ENCODE results near the gene DDX10.
"Not testable (repeated sequence)": the region's sequence is repeated elsewhere in the genome, so short reads cannot be mapped to it uniquely, and the experiment has no call there.

DDX10 gene

DNA sequence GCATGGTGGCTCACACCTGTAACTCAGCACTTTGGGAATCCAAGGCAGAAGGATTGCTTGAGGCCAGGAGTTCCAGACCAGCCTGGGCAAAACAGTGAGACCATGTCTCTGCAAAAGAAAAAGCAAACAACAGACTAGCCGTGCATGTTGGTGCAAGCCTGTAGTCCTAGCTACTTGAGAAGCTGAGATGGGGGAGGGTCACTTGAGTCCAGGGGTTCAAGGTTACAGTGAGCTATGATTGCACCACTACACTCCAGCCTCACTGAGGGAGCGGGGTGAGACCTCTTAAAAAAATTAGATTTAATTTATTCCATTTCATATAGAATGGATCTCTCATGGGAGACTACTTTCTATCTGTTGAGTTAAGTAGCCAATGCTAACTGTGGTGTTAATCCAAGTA lies 50.4 kb downstream of the DDX10 start:
- DNase-seq (ENCODE audit: low read depth in 2 of 2) = no peak

GRCh38 chr11:108718466-108718865 lies 53.6 kb downstream of the DDX10 start:
- DNase-seq (ENCODE audit: low read depth in 2 of 2) = no peak

DNA sequence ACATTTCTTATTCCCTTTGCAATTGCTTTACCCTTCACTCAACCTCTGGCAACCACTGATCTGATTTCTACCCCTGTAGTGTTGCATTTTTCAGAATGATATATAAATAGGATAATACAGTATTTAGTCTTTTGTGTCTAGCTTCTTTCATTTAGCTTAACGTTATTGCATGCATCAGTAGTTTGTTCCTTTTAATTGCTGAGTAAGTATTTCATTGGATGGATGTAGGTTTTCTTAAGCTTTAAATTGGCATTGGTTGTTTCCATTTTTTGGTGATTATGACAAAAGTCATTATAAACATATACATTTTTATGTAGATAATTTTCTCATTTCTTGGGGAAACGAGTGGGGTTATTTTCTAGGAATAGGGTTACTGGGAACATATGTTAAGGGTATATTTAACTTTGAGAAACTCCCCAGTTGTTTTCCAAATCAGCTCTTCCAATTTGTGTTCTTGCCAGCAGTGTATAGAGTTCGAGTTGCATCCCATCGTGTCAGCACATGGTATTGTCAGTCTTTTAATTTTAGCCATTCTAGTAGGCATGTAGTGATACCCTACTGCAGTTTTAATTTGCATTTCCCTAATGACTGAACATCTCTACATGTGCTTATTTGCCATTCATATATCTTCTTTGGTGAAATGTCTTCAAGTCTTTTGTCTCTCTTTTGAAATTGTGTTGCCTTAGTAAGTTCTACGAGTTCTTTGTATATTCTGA lies 60.3 kb downstream of the DDX10 start:
- DNase-seq (ENCODE audit: low read depth in 2 of 2) = no peak

DNA sequence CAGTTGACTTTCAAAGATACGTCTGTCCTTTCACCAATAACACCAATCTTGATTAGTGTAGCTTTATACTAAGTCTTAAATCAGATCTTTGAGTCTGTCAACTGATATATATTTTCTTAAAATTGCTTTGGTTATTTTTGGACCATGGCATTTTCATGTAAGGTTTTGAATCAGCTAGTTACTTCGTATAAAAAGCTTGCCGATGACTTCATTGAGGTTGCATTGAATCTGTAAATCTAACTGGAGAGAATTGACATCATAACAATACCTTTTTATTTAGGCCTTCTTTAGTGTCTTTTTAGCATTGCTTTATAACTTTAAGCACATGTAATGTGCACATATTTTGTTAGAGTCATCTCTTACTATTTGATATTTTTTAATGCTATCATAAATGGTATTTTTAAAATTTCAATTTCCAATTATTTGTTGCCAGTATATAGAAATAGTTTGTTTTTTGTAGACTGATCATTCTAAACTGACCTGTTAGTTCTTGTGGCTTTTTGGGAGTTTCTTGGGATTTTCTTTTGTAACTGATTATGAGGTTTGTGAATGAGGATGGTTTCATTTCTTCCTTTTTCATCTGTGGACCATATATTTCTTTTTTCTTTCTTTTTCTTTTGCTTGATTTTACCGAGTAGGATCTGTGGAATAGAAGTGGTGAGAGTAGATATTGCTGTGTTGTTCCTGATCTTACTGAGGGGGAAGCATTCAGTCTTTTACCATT lies 61.4 kb downstream of the DDX10 start:
- no peak for DNase-seq (ENCODE audit: low read depth in 2 of 2)

DNA sequence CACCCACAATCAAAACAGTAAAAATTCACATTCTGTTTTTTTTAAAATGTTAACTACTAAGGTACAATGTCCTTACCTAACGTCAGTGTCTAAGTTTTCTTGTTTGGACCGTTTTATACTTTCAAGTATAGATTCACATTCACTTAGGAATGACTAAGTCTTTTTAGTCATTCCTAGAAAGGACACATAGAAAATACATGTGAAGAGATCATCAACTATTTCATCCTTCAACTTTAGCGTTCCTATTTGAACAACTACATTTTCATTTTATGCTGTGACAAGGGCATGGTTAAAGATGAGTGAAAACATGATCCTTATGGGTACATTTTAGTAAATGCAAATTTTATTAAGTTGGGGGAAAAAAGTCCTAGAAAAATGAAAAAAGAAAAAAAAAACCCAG lies 62.8 kb downstream of the DDX10 start:
- DNase-seq (ENCODE audit: low read depth in 2 of 2) = no peak

DNA sequence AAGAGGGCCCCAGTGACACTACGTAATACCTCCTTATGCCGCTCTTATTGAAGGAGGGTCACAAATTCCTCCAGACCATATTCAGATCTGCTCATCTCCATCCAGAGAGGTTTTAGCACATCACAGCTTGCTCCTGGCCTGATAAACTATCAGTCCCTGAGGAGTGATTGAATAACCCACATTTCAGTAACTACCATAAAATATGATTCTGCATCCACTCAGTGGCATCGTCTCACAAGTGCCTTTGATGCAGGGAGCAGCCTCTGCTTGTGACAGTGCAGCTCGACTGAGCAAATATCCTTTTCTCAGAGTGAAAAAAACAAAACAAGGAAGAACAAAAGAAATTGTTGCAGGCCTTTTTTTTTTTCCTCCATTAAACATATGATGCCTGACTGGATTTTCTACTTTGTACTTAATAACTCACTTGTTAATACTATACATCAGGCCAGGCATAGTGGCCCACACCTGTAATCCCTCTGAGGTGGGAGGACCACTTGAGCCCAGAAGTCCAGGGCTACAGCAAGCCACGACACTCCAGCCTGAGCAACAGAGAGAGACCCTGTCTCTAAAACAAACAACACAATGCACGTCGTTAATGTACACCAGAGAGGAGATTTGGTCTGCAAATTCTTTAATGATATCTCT lies 64.5 kb downstream of the DDX10 start:
- no peak for DNase-seq (ENCODE audit: low read depth in 2 of 2)

DNA sequence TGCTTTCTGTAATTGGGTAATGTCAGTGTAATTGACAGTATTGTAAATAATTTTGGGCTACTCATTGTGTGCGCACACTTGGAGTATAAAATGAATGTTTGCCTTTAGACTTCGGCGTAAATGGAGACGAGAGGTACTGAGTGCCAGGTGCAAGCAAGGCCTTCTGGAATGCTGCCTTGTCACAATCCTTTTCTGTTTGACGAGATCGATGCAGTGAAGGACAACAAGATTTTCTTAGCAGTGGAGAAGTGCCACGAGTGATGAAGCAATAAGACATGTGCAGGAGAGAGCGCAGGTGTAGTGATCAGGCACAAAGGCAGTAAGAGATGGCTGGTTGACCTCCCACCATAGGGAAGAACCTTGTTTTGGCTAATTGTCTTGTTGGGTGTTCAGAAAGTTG lies 67.5 kb downstream of the DDX10 start:
- no peak for DNase-seq (ENCODE audit: low read depth in 2 of 2)

DNA sequence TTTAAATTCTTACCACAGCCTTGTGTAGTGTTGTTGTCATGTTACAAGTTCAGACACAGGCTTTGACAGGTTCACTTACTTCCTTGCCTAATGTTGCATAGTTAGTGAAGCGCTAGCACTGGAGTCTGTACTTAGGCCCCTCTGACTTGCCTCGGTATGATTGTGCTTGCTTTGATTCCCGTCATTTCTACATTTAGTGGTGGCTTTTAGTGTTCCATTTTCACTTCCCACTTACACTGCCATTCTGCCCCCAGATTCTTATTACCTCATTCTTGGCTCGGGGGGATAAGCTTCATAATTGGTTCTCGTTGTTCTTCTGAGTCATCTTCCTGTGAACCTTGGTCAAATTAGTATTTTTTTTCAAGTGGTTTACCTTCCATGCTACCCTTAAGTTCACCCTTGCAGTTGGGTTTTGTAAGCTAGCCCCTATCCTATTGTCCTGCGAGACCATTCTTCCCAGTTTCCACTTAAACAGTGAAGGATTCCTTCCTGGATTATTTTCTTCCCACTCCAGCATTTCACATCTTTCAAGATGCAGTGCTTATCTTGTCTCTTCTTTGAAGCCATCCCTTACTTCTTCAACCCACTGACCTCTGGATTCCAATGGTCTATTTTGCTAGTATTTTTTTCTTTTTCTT lies 68.7 kb downstream of the DDX10 start:
- DNase-seq (ENCODE audit: low read depth in 2 of 2) = peak; percentile 26 to 38

DNA sequence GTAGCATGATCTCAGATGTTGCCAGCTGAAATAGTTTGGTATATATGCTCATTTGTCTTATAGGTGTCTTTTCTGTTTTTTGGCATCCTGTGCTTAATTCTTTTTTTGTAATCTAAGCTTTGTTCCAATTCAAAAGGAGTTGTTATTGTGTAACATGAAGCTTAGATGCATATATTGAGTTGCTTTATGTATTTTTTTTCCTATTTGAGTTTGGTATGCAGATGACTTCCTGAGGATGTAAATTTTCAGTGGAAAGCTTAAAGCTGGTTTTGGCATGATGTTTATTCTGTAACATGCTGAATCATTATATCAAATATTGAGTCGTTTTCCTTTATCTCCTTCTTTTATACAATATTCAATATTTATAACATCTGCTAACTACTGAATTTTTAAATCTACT lies 69.4 kb downstream of the DDX10 start:
- no peak for DNase-seq (ENCODE audit: low read depth in 2 of 2)

DNA sequence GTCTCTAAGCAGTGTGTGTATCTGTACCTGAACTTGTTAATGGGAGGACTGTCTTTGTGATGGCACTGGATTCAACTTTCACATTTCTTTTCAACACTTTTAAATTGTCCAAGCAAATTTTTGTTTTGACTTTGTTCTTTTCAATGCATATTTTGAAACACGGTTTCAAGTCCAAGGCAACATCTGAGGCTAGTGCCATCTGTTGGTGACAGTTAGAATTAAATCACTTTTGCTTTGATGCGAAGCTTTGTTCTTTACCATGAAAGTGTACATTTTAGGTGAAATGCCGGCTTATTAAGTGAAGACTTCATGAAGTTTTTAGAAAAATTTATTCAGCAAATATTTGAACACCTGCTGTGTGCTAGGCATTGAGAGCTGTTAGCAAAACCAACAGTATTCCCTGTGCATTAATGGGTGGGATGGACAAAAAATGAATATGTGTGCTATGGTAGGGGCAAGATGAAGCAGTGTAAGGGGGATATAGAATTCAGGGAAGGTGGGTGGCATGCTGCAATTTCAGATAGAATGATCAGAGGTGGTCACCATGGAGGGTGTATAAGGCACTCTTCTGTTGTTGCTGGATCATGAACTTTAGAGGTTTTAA lies 70.2 kb downstream of the DDX10 start:
- no peak for DNase-seq (ENCODE audit: low read depth in 2 of 2)

- not testable (repeated sequence) for DNase-seq (ENCODE audit: low read depth in 2 of 2)
Measured at GRCh38 chr11:108740132-108740531, 75.3 kb downstream of the DDX10 start.

DNA sequence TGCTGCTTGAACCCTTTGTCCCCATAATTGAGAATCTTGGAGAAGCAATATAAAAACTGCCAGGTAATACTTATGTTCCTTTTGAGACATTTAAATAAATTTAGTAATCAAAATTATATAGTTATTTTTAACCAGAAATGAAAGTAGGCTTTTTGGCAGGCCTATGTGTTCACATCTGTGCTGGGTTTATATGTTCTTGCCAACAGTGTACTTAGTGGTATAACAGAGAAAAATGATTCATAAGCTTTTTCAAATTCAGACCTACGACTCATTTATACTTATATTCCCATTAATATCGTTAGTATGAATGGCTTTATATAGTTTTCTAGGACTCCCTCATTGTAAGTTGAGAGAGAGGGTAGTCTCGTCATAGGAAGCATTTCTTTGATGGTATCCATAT lies 79.0 kb downstream of the DDX10 start:
- DNase-seq (ENCODE audit: low read depth in 2 of 2) = no peak

DNA sequence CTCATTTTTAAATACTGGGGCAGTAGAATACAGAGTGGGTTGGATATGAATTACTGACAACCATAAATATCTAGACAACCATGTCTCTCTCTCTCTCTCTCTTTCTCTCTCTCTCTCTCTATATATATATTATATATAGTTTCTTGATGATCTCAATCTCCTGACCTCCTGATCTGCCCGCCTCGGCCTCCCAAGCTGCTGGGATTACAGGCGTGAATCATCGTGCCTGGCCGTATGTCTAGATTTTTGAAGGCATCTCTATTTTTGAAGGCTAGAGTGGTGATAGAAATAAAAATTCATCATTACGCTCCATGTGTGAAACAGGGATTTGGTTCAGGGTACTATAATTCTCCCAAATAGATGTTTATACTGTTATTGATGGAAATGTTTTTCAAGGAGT lies 84.1 kb downstream of the DDX10 start:
- no peak for DNase-seq (ENCODE audit: low read depth in 2 of 2)

GRCh38 chr11:108751444-108751843 lies 86.6 kb downstream of the DDX10 start:
- no peak for DNase-seq (ENCODE audit: low read depth in 2 of 2)

- DNase-seq (ENCODE audit: low read depth in 2 of 2) = no peak
Measured at GRCh38 chr11:108752297-108752751, 87.5 kb downstream of the DDX10 start.

- no peak for DNase-seq (ENCODE audit: low read depth in 2 of 2)
Measured at GRCh38 chr11:108754901-108755625, 90.2 kb downstream of the DDX10 start.

GRCh38 chr11:108757630-108758029 lies 92.8 kb downstream of the DDX10 start:
- no peak for DNase-seq (ENCODE audit: low read depth in 2 of 2)

DNA sequence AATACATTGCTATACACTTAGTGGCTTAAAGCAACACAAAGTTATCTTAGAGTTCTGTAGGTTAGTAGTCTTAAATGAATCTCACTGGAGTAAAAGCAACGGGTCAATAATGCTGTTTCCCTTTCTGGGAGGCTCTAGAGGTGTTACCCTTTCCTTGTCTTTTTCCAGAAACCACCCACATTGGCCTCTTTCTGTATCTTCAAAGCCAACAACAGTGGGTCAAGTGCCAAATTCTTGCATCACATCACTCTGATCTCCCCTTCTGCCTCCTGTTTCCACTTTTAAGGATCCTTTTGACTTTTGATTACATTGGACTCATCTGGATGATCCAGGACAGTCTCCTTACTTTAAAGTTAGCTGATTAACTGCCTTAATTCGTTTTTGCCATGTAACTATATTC lies 93.6 kb downstream of the DDX10 start:
- DNase-seq (ENCODE audit: low read depth in 2 of 2) = no peak

GRCh38 chr11:108766596-108767173 lies 101.8 kb downstream of the DDX10 start:
- no peak for DNase-seq (ENCODE audit: low read depth in 2 of 2)

GRCh38 chr11:108768370-108768769 lies 103.5 kb downstream of the DDX10 start:
- DNase-seq (ENCODE audit: low read depth in 2 of 2) = no peak

- no peak for DNase-seq (ENCODE audit: low read depth in 2 of 2)
Measured at GRCh38 chr11:108768964-108769363, 104.1 kb downstream of the DDX10 start.

All from stimulated activated CD4-positive, alpha-beta T cell treated with anti-CD3 and anti-CD28 coated beads, Interleukin-15, amount 100 ng/mL, for 48 hours (primary cell).